HG03060 (cell line): ENCODE results near the gene SPATA13.
"Not testable (repeated sequence)": the region's sequence is repeated elsewhere in the genome, so short reads cannot be mapped to it uniquely, and the experiment has no call there.

ENCODE experiments used
- ATAC-seq: cut with Tn5 transposase; IDR thresholded peaks from one replicate; pipeline ENCODE4 v1.9.1; 2021; ENCODE audit warnings: low read depth, moderate number of reproducible peaks; ENCODE audit not compliant: unreplicated experiment

SPATA13 gene

DNA sequence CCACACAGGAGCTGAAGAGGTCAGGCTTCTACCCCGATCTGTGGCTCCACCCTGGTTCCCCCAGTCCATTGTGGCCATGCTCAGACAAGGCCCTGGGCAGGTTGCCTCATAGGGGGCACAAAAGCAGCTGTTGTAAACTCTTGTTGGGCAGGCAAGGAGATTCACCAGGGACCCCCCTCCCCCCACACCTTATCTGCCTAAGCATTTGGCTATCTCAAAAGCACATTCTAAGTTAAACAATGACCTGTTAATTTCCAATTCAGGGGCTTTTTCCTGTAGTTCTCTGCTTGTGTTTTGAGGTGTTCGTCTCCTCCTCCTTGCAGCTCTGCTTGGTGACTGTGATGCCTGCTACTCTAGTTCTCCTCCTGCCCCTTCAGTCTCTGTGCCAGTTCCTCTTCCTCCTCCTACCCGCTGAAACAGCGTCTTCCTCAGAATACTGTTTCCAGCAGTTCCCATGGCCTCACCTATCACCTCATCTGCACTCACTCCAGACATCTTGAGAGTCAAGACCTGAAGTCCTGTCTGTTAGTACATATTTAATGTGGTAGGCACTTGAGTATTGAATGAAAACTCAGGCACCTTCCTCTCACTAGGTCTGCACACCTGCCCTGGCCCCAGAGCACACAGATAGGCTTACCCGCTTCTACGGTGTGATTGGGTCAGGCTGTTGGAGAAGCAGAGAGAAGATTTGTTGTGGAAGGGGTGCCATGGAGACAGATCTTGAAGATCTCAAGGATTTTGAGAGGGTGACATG lies 31.7 kb downstream of the SPATA13 start:
- ATAC-seq, result no peak

DNA sequence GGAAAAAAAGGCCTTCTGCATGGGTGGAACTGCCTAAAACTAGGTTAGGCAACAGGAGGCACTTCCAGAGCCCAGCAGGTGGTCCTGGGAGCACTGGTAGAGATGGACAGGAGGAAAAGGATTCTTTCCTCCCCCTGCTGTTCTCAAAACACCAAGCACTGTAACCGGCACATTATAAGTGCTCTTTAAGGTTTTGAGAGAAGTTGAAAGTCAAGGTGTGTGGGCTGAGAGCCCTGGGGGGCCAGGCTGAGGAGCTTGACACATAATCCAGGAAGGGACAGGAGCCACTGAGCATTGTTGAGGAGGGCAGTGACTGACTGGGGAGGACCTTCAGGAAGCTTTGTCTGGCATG lies 32.3 kb downstream of the SPATA13 start:
- ATAC-seq, result no peak

DNA sequence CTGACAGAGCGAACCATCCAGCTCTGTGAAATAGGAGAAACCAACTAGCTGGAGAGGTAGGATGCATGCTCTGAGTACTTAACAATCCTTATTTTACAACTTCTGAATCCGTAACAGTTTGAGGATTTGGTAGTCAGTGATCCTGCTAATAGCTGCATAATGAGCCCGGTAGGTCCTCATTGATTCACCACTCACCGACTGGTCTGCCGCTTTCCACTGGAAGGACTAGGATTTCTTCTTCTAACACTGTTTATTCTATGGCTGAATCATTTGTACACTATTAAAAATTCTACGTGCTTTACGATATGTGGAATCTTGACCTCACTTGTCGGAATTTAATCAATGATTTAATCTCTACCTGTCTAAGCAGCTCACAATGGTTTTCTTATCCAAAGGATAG lies 33.9 kb downstream of the SPATA13 start:
- no peak for ATAC-seq

DNA sequence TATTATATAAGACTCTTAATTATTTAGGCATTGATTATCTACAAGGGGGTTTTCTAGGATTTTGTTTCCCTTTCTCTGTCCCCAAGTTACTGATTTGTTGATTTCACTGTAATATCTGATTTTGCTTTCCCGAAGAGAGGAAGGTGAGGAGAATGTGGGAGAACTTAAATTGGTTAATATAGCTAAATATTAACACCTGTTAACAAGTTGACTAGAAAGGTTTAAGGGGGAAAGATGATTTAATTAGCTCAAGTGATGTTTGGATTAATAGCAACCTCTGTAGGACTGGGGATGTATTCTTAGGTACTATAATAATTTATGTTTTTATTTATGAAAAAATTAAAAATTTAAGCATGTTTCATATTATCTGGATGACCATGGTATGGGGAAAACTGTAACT lies 35.1 kb downstream of the SPATA13 start:
- no peak for ATAC-seq

DNA sequence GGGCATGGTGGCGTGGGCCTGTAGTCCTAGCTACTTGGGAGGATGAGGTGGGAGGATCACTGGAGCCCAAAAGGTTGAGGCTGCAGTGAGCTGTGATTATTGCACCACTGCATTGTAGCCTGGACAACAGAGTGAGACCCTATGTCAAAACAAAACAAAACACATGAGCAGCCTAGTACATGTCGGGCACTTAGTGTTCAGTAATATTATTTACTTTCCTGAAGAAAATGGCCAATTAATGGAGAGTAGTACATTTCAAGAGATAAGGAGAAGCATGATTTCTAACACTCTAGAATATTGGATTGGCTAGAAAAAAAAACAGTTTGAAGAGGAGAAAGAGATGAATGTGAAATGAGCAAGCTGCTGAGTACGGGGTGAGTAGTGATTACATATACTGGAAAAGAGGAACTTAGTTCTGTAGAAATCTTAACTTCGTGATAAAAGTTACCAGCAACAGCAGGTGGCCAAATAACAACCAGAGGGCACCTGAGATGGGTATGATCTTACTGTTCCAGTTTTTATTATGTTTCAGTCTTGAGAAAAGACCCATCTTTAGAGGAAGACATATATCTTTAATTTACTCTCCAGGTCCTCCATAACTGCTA lies 36.2 kb downstream of the SPATA13 start:
- no peak for ATAC-seq

DNA sequence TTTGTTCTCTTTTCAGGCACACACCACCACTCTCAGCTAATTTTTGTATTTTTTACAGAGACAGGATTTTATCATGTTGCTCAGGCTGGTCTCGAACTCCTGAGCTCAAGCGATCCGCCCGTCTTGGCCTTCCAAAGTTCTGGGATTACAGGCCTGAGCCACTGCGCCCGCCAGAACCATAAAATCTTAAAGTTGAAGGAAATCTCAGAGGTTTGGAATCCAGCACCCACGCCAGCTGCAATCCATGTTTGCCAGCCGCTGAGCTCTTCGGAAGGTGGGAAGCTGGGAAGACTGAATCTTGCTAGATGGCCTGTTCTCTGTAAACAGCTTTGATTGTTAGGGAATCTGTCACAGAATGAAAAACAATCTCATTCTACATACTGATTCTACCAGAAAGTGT lies 38.5 kb downstream of the SPATA13 start:
- ATAC-seq, result no peak

DNA sequence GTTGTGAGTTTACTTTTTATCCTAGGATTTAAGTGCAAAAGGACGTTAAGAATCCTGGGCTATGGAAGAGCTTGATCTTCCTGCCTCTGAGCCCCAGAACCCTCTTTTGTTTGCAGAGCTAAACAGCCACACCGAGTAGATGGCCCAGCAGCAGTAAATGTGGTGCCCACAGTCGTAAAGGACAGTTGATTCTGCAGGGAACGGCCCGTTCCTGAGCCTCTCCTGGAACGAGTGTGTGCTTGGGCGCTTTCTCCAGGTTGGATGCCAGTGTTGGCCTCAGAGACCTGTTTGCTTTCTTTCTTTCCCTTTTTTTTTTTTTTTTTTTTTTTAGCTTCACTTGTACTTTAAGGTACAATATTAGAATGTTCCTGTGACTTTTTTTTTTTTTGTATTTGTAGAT lies 41.7 kb downstream of the SPATA13 start:
- ATAC-seq, result no peak

DNA sequence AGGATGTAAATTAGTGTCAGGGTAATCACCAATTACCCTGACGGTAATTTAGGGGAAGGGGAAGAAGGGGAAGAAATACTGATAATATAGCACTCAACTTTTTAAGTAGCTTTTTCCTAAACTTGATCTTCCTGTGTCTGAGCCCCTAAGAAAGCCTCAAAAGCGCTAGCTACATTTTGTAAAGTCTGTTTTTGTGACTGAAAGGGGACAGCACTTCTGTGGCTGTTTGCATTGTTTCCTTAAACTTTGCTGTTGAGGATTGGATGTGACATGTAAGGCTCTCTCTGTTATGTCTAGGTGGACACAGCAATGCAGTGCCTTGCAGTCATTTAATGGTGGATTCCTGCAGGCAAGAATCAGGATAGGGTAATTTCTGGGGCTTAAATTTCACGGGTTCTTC lies 42.8 kb downstream of the SPATA13 start:
- ATAC-seq, result no peak

DNA sequence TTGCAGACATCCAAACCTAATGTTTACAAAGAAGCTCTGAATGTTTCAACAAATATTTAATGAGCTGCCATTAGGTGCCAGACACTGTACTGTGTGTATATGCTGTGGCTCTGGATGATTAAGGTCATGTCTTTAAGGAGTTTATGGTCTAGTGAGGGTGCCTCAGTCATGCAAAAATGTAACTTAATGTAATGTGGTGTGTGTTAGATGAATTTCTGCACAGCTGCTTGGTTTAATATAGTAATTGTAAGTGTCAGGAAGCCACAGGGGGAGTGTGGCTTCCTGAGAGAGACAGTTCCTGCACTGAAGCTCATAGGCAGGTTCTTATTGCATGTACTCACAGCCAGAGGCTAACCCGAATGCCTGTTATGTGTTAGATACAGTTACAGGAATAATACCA lies 43.3 kb downstream of the SPATA13 start:
- ATAC-seq, result no peak

DNA sequence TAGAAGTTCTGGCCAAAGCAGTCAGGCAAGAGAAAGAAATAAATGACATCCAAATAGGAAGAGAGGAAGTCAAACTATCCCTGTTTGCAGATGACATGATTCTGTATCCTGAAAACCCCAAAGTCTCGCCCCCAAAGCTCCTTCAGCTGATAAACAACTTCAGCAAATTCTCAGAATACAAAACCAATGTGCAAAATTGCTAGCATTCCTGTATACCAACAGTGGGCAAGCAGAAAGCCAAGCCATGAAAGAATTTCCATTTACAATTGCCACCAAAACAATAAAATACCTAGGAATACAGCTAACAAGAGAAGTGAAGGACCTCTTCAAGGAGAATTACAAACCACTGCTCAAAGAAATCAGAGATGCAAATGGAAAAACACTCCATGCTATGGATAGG lies 44.6 kb downstream of the SPATA13 start:
- ATAC-seq, result not testable (repeated sequence)

DNA sequence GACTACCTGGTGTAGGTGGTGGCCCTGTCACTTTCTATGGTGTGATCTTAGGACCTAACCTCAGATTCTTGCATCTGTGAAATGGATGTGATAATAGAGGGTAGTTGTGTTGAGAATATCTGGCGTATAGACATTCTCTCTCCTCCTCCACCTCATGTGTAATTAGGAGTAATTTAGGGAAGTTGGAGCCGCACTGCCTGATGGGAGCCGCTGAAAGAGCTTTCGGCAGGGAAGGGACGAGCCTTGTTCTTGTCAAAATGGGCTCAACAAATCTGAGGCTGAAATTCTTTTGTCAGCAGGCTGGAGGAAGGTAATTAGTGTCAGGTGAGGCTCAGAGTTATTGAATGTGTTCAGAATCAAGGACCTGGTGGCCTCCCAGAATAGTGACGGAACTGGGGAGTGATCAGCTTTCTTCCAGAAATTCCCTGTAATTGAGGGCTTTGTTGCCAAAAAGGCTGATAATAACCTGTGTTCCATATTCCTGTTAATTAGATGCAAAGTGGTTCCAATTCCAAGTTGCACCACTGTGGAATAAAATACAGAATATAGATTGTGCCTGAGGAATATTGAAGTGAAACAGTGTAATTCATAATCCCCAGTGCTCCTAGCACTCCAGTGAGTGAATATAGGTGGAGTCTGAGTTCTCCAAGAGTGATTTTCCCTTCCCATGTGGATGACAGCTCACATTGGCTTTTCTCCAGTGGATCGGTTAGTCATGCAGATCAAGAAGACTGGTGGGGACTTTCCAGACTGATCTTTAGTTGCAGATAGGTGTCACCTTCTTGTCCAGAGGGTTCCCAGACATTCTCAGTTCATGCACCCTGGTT lies 47.5 kb downstream of the SPATA13 start:
- no peak for ATAC-seq

DNA sequence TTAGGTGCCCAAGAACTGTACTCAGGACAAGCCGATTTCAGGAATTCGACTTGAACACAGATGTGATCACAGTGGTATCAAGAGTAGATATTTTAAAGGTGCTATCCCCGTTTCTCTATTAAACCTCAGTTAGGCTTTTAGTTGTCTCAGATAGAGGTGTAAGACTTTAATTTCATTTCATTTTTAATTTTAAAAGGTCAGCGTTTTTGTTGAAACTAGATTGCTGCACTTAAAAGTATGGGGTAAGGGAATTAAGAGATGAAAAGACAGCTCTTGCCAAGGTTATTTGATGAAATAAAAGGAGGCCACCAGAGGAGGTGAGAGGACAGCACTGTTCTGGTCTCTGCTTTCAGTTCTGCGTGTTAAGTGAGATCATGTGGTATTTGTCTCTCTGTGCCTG lies 48.6 kb downstream of the SPATA13 start:
- no peak for ATAC-seq

DNA sequence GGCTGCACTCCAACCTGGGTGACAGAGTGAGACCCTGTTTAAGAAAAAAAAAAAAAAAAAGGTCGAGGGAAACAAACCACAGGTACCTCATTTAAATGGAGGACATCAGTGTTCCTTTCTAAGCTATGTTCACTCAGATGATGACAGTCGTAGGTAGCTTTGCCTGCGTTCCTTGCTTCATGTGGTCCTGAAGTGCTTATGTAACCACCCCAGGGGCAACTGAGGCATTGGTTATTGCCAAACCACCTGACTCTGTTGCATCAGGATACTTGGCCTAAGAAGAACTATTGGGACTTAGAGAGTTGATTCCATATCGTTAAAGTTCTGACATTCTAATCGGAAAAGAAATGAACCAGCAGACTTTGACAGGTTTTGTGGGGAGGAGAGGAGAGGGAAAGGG lies 51.7 kb downstream of the SPATA13 start:
- no peak for ATAC-seq

DNA sequence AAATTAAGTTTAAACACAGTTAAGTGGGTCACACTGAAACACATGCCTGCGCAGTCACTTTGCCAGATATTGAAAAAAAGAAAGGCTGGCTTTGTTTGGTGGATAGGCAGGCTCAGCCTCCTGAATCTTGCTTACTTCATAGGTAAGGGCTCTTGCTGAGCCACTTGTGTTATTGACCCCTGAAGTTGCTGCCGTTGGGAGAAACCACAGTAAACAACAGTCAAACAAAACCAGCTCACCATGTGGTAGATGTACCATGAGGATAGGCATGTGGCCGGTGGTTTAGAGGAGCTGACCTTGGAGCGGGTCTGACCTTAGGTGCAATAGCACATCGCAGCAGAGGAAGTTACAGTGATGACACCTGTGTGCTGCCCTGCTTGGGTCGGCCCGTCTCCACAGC lies 52.2 kb downstream of the SPATA13 start:
- no peak for ATAC-seq

DNA sequence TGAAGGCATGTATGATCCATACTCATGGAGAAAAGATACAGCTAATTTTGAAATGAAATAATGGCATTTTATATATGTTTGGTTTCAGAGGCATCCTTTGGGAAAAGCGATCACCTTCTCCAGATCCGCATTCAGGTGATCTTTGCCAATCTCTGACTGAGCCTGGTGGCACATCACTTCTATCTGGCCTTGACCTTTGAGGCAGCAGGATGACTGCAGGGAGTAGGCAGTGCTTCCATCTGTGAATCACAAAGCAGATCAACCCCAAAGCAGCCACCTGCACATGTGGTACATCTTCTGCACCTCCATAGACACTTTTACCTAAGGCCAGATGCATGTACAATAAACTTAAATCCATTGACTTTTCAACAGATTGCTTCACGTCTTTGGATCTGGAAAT lies 53.4 kb downstream of the SPATA13 start:
- ATAC-seq, result no peak

DNA sequence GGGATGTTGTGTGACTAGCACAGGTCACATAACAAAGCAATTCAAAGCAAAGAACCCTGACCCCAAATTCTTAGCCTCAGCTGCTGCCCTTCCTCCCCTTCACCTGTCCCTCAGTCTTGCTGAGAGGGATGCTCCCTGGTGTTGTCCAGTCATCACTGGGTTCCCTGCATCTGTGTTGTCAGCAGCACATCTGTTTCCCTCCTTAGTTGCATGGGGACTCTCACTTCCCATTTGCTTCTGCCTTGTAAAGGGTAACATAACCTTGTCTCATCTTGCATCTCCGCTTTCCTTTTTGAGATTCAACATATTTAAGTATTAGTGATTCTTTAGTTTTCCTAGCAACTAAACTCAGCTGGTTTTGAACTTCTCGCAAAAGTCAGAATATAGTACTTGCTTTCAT lies 54.0 kb downstream of the SPATA13 start:
- ATAC-seq, result no peak

DNA sequence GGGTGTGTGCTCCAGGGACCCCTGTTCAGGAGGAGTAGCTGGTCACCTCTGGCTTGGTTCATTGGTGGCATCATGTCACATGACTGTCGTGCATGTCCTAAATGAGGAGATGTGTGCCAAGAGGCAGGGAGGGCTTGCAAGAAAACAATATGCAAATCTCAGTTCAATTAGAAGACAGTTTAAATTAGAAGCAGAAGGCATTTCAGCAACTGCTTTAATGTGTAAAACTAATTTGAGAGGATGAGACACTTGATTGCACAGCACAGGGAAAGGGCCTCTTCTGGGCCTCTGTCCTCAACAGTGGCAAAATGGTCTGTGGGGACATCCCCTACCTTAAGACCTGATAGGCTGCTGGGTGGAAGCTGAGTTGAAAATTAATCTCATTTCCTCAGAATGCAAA lies 54.6 kb downstream of the SPATA13 start:
- ATAC-seq, result no peak

DNA sequence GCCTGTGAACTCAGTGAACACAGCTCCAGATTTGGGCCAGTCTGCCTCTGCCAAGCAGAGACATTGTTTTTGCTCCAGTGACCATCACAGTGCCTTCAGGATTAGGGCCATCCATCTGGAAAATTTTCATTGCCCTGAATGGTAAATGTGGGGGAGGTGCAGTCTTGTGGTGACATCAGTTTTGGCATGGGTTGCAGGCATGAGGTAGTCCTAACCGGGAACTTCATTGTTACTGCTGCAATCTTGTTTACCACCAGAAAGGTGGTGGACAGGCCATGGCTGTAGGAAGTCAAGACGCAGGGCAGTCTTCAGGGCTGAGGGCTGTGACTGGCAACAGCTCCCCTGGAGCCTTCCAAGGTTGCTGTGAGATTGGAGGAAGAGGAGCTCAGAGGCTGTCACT lies 55.2 kb downstream of the SPATA13 start:
- ATAC-seq, result no peak

DNA sequence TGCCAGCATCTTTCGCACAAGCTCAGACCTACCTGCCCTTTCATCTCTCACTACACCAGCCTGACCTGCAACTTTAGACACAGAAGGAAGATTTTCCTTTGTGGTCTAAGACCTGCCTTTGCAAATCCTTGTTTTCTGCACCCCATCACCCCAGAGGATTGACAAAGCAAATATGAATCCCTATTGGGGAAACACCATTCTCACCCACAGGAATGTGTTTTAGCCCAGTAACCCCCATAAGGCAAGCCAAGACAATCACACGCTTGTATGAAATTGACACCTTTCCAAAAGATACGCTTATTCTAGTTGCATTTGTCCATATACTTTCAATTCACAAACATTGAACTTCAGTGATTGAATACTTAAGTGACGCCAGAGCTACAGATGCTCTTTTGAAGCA lies 55.7 kb downstream of the SPATA13 start:
- no peak for ATAC-seq

DNA sequence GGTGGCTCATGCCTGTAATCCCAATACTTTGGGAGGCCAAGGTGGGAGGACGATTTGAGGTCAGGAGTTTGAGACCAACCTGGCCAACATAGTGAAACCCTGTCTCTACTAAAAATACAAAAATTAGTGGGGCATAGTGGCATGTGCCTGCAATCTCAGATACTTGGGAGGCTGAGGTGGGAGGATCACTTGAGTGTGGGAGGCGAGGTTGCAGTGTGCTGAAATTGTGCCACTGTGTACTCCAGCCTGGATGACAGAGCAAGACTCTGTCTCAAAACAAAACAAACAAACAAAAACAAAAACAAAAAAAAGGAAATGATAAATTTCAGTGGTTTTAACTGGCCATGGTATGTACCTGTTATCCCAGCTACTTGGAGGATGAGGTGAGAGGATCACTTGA lies 56.3 kb downstream of the SPATA13 start:
- not testable (repeated sequence) for ATAC-seq

DNA sequence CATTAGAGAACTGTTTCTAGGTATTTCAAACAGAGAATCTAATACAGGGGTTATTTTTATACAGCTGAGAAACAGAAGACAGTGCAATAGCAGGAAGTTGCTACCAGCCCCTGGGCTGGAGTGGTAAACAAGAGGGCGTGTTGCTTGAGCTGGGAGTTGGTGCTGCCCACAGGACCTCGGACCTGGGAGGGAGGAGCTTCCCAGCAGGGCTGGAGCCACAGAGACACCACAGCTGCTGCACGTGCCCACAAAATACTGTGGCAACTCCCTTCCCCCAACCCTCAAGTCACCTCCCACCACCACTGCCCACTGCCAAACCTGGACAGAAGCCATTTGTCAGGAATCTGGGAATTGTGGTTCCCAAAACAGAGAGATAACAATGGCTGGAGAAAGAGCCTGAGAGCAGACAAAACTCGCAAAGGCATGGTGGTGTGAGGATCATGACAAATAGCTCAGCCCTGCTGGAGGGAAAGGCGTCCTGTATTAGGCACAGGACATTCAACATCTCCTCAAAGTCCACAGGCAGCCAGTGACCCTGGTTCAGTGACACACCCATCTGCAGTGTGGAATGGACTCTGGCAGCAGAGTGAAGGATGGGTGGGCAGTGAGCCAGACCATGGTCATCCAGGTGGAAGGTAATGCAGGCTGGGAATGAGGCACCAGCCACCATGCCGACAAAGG lies 57.2 kb downstream of the SPATA13 start:
- ATAC-seq, result no peak
